Fibroblast of lung (primary cell): ENCODE data around the gene NTN4. TPM values are rescaled to one million over a fixed set of nuclear protein-coding genes. Genes with fewer than 3 reads are reported as not detected.

Experiments
- DNase-seq, 2 donors: peaks; one replicate each; pipeline versions ENCODE4 v3.0.0 to v3.0.0-alpha.2; 2010; ENCODE audit warnings: low read depth in 2 of 2
- H2AFZ ChIP-seq: 2 replicates; pipeline ENCODE4 v1.5.1; 2012; ENCODE audit warnings: low read length, control low read depth, inconsistent platforms
- H3K27ac ChIP-seq: 2 replicates; pipeline ENCODE4 v1.5.1; 2011; ENCODE audit warnings: low read length, control low read depth; ENCODE audit not compliant: insufficient read depth
- H3K27me3 ChIP-seq: 2 replicates; pipeline ENCODE4 v1.5.1; 2011; ENCODE audit warnings: mild to moderate bottlenecking, low read length; ENCODE audit not compliant: control insufficient read depth, insufficient read depth
- H3K36me3 ChIP-seq: 2 replicates; pipeline ENCODE4 v1.5.1; 2011; ENCODE audit warnings: low read length; ENCODE audit not compliant: control insufficient read depth, insufficient read depth
- H3K4me1 ChIP-seq: 2 replicates; pipeline ENCODE4 v1.5.1; 2011; ENCODE audit warnings: low read length; ENCODE audit not compliant: control insufficient read depth, insufficient read depth; ENCODE audit errors: extremely low read depth
- H3K4me2 ChIP-seq: 2 replicates; pipeline ENCODE4 v1.5.1; 2011; ENCODE audit warnings: low read length, control low read depth; ENCODE audit not compliant: insufficient read depth; ENCODE audit errors: extremely low read depth
- H3K4me3 ChIP-seq, 4 experiments: fragments of 200-600 bp in 1 of 4; sonication (generic) in 1 of 4; replicated peaks in 1 of 4; 2 replicates each; pipeline ENCODE4 v1.5.1; 2011 to 2016; ENCODE audit warnings: low read length in 4 of 4, low read depth in 3 of 4, mild to moderate bottlenecking in 3 of 4, control low read depth in 2 of 4, inconsistent platforms in 1 of 4, mixed read lengths in 1 of 4; ENCODE audit not compliant: insufficient read depth in 1 of 4; ENCODE audit errors: control extremely low read depth in 1 of 4
- H3K79me2 ChIP-seq: 2 replicates; pipeline ENCODE4 v1.5.1; 2012; ENCODE audit warnings: mild to moderate bottlenecking, low read length, inconsistent platforms; ENCODE audit not compliant: control insufficient read depth, insufficient read depth
- H3K9ac ChIP-seq: 2 replicates; pipeline ENCODE4 v1.5.1; 2011; ENCODE audit warnings: mild to moderate bottlenecking, low read length, control low read depth; ENCODE audit not compliant: insufficient read depth
- H3K9me3 ChIP-seq: 2 replicates; pipeline ENCODE4 v1.5.1; 2012; ENCODE audit warnings: low read depth, low read length; ENCODE audit not compliant: control insufficient read depth, insufficient read depth
- H4K20me1 ChIP-seq: 2 replicates; pipeline ENCODE4 v1.5.1; 2011; ENCODE audit warnings: low read length; ENCODE audit not compliant: control insufficient read depth, insufficient read depth; ENCODE audit errors: extremely low read depth
- EZH2 ChIP-seq: IDR thresholded peaks from 2 replicates; pipeline ENCODE4 v1.5.1; 2012; ENCODE audit warnings: low read length, control low read depth, mild to moderate bottlenecking; ENCODE audit errors: missing control alignments
- polyA plus RNA-seq, 2 donors: library from polyadenylated mRNA; depleted of rRNA in 1 of 2; stranded (reverse) in 1 of 2; unstranded in 1 of 2; fragments of >200 nt; gene quantifications; 2 replicates each; pipeline ENCODE4 v1.2.1, GENCODE V29; 2011 to 2012; ENCODE audit warnings: missing spikeins in 1 of 2
- total RNA-seq: library from RNA; depleted of rRNA; stranded (reverse); fragments of >200 nt; gene quantifications from 2 replicates; pipeline ENCODE4 v1.2.1, GENCODE V29; 2014
- TF ChIP-seq, protein P1 (sequence below), 2 donors: IDR thresholded peaks in 1 of 2; conservative IDR thresholded peaks in 1 of 2; 1 replicate in 1 of 2; 2 replicates in 1 of 2; pipeline ENCODE4 v1.5.1; 2011 to 2012; ENCODE audit warnings: low read length in 2 of 2, control low read depth in 1 of 2, inconsistent platforms in 1 of 2, low read depth in 1 of 2, mild to moderate bottlenecking in 1 of 2

The NTN4 gene
- total and polyA plus RNA-seq, 2 donors (not counting 1 experiment from before 2014, with no cell fraction given), result 28.6 to 170 TPM

DNA sequence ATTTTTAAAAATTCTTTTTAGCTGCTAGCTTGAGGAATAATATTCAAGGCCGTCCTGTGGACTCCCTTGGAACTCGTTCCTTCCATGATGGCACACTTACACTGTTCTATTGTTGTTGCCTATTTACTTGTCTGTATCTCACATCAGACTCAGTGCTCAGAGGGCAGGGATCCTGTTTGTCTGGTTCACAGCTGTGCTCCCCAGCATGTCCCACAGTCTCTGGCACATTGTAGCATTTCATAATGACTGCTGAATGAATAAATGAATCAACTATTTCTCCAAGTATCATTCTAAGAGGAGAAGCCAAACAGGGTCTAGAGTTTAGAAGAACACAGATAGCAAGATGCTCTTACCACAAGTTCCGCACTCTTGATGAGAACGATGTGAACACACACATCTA is 48.0 kb downstream of the NTN4 start:
- Histone ChIP-seq H4K20me1 (no peaks in the 10 kb centered on the region), H3K4me1 (no peaks in the 10 kb centered on the region), H3K27me3 (peaks cover 2% of the 10 kb centered on the region), H3K79me2 (no peaks in the 10 kb centered on the region), H3K4me3 (no peak overlapping the region), H3K36me3 (no peaks in the 10 kb centered on the region), H3K9me3 (no peaks in the 10 kb centered on the region), H2AFZ (no peak overlapping the region), H3K4me2 (no peak overlapping the region), H3K27ac (no peak overlapping the region), H3K9ac (no peak overlapping the region)
- no peak for DNase-seq
- TF ChIP-seq, protein P1, sequence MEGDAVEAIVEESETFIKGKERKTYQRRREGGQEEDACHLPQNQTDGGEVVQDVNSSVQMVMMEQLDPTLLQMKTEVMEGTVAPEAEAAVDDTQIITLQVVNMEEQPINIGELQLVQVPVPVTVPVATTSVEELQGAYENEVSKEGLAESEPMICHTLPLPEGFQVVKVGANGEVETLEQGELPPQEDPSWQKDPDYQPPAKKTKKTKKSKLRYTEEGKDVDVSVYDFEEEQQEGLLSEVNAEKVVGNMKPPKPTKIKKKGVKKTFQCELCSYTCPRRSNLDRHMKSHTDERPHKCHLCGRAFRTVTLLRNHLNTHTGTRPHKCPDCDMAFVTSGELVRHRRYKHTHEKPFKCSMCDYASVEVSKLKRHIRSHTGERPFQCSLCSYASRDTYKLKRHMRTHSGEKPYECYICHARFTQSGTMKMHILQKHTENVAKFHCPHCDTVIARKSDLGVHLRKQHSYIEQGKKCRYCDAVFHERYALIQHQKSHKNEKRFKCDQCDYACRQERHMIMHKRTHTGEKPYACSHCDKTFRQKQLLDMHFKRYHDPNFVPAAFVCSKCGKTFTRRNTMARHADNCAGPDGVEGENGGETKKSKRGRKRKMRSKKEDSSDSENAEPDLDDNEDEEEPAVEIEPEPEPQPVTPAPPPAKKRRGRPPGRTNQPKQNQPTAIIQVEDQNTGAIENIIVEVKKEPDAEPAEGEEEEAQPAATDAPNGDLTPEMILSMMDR (conservative IDR thresholded peaks at IDR 0.05 in 1 of 2, IDR thresholded peaks at IDR 0.05 in 1 of 2; ENCODE audit: low read depth in 1 of 2, low read length in 2 of 2), result no peak
- no peak for TF ChIP-seq EZH2

DNA sequence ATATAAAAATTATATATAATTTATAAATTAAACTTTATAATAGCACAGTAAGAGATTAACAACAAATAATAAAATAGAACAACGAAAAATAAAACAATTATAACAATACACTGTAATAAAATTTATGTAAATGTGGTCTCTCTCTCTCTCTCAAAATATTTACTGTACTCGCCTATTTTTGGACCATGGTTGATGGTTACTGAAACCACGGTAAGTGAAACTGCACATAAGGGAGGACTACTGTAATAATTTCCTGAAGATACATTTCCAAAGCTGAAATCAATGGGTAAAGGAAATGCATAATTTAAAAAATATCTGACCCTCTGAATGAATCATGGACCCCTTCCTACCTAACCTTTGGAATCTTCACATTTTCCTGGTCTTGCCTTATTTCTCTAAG is 48.9 kb downstream of the NTN4 start:
- Histone ChIP-seq H3K4me1 (no peaks in the 10 kb centered on the region), H3K9me3 (no peaks in the 10 kb centered on the region), H3K4me3 (no peak overlapping the region), H2AFZ (no peak overlapping the region), H3K27me3 (peaks cover 2% of the 10 kb centered on the region), H3K27ac (no peak overlapping the region), H4K20me1 (no peaks in the 10 kb centered on the region), H3K79me2 (no peaks in the 10 kb centered on the region), H3K36me3 (no peaks in the 10 kb centered on the region), H3K9ac (no peak overlapping the region), H3K4me2 (no peak overlapping the region)
- TF ChIP-seq, protein P1 (conservative IDR thresholded peaks at IDR 0.05 in 1 of 2, IDR thresholded peaks at IDR 0.05 in 1 of 2; ENCODE audit: low read depth in 1 of 2, low read length in 2 of 2), result no peak
- no peak for TF ChIP-seq EZH2
- no peak for DNase-seq

DNA sequence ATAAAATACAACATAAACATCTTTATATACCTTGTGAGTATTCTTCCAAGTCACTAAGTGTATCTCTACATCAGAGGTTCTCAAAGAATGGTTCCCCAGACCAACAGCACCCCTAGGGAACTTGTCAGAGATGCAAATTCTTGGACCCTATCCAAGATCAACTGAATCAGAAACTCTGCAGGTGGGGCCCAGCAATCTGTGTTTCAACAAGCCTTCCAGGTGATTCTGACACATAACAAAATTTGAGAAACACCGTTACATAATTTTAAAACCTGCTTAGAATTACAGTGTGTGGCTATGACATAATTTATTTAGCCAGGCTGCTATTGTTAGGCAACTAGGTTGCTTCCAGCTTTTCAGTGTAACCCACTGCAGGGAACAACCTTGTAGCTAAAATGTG is 49.8 kb downstream of the NTN4 start:
- no peak overlapping the region for H3K4me2 ChIP-seq
- no peak overlapping the region for H2AFZ ChIP-seq
- TF ChIP-seq EZH2, result no peak
- TF ChIP-seq, protein P1 (conservative IDR thresholded peaks at IDR 0.05 in 1 of 2, IDR thresholded peaks at IDR 0.05 in 1 of 2; ENCODE audit: low read depth in 1 of 2, low read length in 2 of 2), result no peak
- H3K36me3 ChIP-seq, result no peaks in the 10 kb centered on the region
- no peak overlapping the region for H3K4me3 ChIP-seq
- H3K27me3 ChIP-seq, result peaks cover 2% of the 10 kb centered on the region
- no peak for DNase-seq
- no peaks in the 10 kb centered on the region for H3K9me3 ChIP-seq
- no peaks in the 10 kb centered on the region for H3K4me1 ChIP-seq
- no peak overlapping the region for H3K9ac ChIP-seq
- H3K79me2 ChIP-seq, result no peaks in the 10 kb centered on the region
- no peak overlapping the region for H3K27ac ChIP-seq
- no peaks in the 10 kb centered on the region for H4K20me1 ChIP-seq
